Mucosa of descending colon (tissue), 3 donors: ENCODE results near the gene REP15. TPM values are rescaled to one million over a fixed set of nuclear protein-coding genes. Genes with fewer than 3 reads are reported as not detected.
"Not testable (repeated sequence)": the region's sequence is repeated elsewhere in the genome, so short reads cannot be mapped to it uniquely, and the experiment has no call there.

Experiments used
- ATAC-seq: fragments of 200-7000 bp; cut with Tn5 transposase; one replicate; pipeline ENCODE4 v1.9.1; 2020; ENCODE audit warnings: mild to moderate bottlenecking, moderate library complexity
- DNase-seq, 3 donors: peaks; one replicate each; pipeline ENCODE4 v3.0.0-alpha.2; 2020
- H3K36me3 ChIP-seq: fragments of 200-600 bp; one replicate; pipeline ENCODE4 v1.8.0; 2021; ENCODE audit warnings: low read depth, mild to moderate bottlenecking
- H3K4me1 ChIP-seq: fragments of 200-600 bp; one replicate; pipeline ENCODE4 v1.8.0; 2021; ENCODE audit warnings: low read depth, mild to moderate bottlenecking
- H3K4me3 ChIP-seq: fragments of 200-600 bp; one replicate; pipeline ENCODE4 v1.8.0; 2021; ENCODE audit warnings: mild to moderate bottlenecking
- H3K9me3 ChIP-seq: fragments of 200-600 bp; one replicate; pipeline ENCODE4 v1.8.0; 2021; ENCODE audit warnings: mild to moderate bottlenecking
- intact Hi-C, 2 donors: fragments of 100-400 bp; cut with DNase I in 1 of 2; cut with micrococcal nuclease in 1 of 2; formaldehyde crosslinking; loops; one replicate each; pipeline versions ENCODE4 v1.11.0 to v1.11.1; 2022; cut with DNase I, micrococcal nuclease
- long read RNA-seq, 2 donors: library from polyadenylated mRNA; unstranded; transcript quantifications; one replicate each; pipeline ENCODE4 v2.0.0, GENCODE V29; 2019 to 2021
- total RNA-seq, 3 donors: library from RNA; stranded (reverse); fragmentation: NEBNext Ultra II Directional in 2 of 3; extraction: Animal tissue kit (Norgen Biotek cat#: 25700) in 2 of 3; gene quantifications; one replicate each; pipeline versions ENCODE4 v1.2.1 to v1.2.4, GENCODE V29; 2021 to 2023
- TF ChIP-seq, protein P1 (sequence below): fragments of 200-600 bp; IDR thresholded peaks from one replicate; pipeline ENCODE4 v1.8.0; 2022; ENCODE audit warnings: antibody characterized with exemption, mild to moderate bottlenecking
- donor health status: DM: no; HTN: no; CAD: no; lungs with moderate emphysema.
- donor health status: DM: no; HTN: no; CAD: no.
- donor health status: DM: no; HTN: yes; CAD: no.

The REP15 gene
- total RNA-seq: 10 to 100 TPM; 14.3 to 51.4 (median 51.1) TPM
- long read RNA-seq, donor 1, partial matches to known transcripts: 0 of 4 reads
- long read RNA-seq, donor 1, other reads (novel, unspliced or antisense): 0 of 4 reads
- long read RNA-seq, donor 2, transcript REP15-201 (1 exons, 1,078 nt): major isoform, 28 of 28 reads
- long read RNA-seq, donor 2, partial matches to known transcripts: 0 of 28 reads
- long read RNA-seq, donor 2, other reads (novel, unspliced or antisense): 0 of 28 reads

GRCh38 chr12:27696293-27696652, at the start of gene REP15:
REP15 (plus strand) TSS chr12:27696447; CDS start chr12:27696563, 116 bp downstream.
- Histone ChIP-seq H3K4me1 (no peaks in the 10 kb centered on the region), H3K4me3 (no peak within 1 kb of the TSS), H3K9me3 (no peaks in the 10 kb centered on the region), H3K36me3 (no peaks in the 10 kb centered on the region)
- DNase-seq (no peak), ATAC-seq (peak; percentile 92)
- intact Hi-C loops: no loop called here
- TF ChIP-seq, protein P1, sequence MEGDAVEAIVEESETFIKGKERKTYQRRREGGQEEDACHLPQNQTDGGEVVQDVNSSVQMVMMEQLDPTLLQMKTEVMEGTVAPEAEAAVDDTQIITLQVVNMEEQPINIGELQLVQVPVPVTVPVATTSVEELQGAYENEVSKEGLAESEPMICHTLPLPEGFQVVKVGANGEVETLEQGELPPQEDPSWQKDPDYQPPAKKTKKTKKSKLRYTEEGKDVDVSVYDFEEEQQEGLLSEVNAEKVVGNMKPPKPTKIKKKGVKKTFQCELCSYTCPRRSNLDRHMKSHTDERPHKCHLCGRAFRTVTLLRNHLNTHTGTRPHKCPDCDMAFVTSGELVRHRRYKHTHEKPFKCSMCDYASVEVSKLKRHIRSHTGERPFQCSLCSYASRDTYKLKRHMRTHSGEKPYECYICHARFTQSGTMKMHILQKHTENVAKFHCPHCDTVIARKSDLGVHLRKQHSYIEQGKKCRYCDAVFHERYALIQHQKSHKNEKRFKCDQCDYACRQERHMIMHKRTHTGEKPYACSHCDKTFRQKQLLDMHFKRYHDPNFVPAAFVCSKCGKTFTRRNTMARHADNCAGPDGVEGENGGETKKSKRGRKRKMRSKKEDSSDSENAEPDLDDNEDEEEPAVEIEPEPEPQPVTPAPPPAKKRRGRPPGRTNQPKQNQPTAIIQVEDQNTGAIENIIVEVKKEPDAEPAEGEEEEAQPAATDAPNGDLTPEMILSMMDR: no peak

DNA sequence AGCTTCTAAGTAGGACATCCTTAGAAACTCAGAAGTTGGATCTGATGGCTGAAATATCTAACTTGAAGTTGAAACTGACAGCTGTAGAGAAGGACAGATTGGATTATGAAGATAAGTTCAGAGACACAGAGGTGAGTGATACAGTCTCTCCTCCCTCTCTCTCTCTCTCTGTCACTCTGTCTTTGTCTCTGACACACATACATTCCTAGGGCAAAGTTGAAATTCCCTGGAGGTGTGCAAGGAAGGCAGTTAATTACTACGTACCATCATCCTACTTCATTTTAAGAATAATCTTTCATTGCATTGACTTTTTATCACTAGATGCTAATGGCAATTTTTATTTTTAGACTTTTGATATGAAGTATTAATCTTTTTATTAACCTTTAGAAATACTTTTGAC, 46.2 kb upstream of the REP15 start:
- intact Hi-C loops: loop anchor here in 1 of 2 donors (10.0 kb wide), 1 partner anchor 215 kb away; no protein-coding TSS in a partner anchor
- no peak for DNase-seq
- H3K4me1 ChIP-seq: no peaks in the 10 kb centered on the region
- H3K36me3 ChIP-seq: no peaks in the 10 kb centered on the region
- no peaks in the 10 kb centered on the region for H3K9me3 ChIP-seq
- ATAC-seq: no peak
- no peak overlapping the region for H3K4me3 ChIP-seq
- TF ChIP-seq, protein P1: no peak

DNA sequence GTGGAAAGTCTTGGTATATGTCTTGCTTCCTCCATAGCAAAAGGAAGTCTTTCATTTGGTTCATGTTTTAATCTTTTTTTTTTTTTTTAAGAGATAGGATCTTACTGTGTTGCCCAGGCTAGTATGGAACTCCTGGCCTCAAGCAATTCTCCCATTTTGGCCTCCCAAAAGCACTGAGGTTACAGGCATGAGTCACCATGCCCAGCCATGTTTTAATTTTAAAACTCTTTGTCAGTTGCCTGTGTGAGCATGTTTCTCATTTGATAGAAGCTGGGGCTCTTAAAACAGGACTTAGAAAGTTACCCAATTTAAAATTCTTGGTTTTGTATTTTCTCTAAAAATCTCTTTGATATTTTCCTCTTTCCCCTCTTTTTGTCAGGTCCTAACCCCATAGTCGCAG, 45.0 kb upstream of the REP15 start:
- TF ChIP-seq, protein P1: no peak
- DNase-seq (no peak), ATAC-seq (no peak)
- no peak overlapping the region for H3K4me3 ChIP-seq
- H3K9me3 ChIP-seq: no peaks in the 10 kb centered on the region
- intact Hi-C loops: loop anchor here in 1 of 2 donors (10.0 kb wide), 1 partner anchor 216 kb away; no protein-coding TSS in a partner anchor
- H3K36me3 ChIP-seq: no peaks in the 10 kb centered on the region
- H3K4me1 ChIP-seq: no peaks in the 10 kb centered on the region

- Histone ChIP-seq H3K4me1 (no peaks in the 10 kb centered on the region), H3K4me3 (no peak overlapping the region), H3K9me3 (no peaks in the 10 kb centered on the region), H3K36me3 (no peaks in the 10 kb centered on the region)
- DNase-seq (peak in 1 of 3 donors; percentile 86), ATAC-seq (peak; percentile 79)
- TF ChIP-seq, protein P1: peak; percentile 77
- intact Hi-C loops: loop anchor here in 1 of 2 donors (10.0 kb wide), 1 partner anchor 217 kb away; no protein-coding TSS in a partner anchor
Measured at GRCh38 chr12:27652174-27652763, 44.0 kb upstream of the REP15 start.

DNA sequence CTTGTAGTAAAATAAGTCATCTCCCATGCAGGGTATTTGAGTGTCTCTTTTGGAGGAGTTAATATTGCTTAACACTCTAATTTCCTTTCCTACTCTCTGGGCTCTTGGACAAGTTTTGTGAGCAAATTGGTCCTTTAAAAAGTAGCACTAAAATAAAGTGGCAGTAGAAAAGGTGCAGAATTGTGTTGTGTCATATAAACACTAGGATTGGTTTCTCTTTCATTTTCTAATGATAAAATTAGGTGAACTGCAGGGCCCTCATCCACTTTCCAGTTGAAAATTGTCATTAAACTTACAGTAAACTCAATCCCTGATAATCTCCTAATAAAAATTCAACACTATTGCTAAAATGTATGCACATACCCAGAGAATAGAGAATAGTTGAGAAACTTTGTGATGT, 42.6 kb upstream of the REP15 start:
- Histone ChIP-seq H3K9me3 (no peaks in the 10 kb centered on the region), H3K4me3 (no peak overlapping the region), H3K4me1 (no peaks in the 10 kb centered on the region), H3K36me3 (no peaks in the 10 kb centered on the region)
- TF ChIP-seq, protein P1: no peak
- no peak for ATAC-seq
- intact Hi-C loops: loop anchor here in 1 of 2 donors (10.0 kb wide), 1 partner anchor 219 kb away; no protein-coding TSS in a partner anchor
- no peak for DNase-seq

GRCh38 chr12:27655476-27655875, 40.8 kb upstream of the REP15 start:
- H3K9me3 ChIP-seq, ATAC-seq, H3K36me3 ChIP-seq, H3K4me1 ChIP-seq, H3K4me3 ChIP-seq, DNase-seq: not testable (repeated sequence)
- intact Hi-C loops: loop anchor here in 1 of 2 donors (10.0 kb wide), 1 partner anchor 221 kb away; no protein-coding TSS in a partner anchor
